Measurements from ENCODE around the gene PLAAT3.
"Not testable (repeated sequence)": the region's sequence is repeated elsewhere in the genome, so short reads cannot be mapped to it uniquely, and the experiment has no call there.

The PLAAT3 gene

GRCh38 chr11:63535734-63536133, 78.5 kb downstream of the PLAAT3 start:
- no peak for DNase-seq

- DNase-seq: no peak
These were observed 79.3 kb downstream of the PLAAT3 start for GRCh38 chr11:63534895-63535461.

GRCh38 chr11:63534076-63534475, 80.2 kb downstream of the PLAAT3 start:
- DNase-seq: no peak

DNA sequence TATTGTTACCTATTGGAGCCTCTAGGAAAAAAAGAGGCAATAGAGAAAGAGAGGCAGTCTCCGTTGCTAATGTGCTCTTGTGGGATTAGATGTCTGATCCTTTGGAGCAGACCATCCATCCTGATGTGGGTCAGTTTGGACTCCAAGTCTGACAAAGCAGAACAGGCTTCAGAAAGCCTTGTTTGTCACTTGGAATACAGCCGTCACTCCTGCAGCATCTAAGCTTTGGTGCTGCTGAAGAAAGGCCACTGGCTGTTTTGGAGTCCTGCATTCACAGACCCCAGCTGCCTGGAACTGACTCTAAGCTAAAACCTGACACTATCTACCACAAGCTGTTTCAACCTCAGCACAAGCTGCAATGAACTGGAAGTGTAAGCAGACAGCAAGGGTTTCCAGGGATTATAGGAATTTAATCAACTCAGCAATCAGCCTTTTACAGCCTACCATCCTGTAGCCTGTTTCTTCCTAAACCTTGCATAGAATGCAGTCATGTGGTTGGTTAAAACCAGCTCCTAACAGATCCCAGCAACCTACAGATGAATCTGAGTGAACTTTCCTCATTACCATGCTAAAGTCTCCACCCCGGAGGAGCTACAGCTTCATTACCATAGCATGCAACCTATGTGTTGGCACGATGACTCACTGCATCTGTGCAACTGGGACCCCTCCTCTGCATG, 81.3 kb downstream of the PLAAT3 start:
- DNase-seq: no peak

DNA sequence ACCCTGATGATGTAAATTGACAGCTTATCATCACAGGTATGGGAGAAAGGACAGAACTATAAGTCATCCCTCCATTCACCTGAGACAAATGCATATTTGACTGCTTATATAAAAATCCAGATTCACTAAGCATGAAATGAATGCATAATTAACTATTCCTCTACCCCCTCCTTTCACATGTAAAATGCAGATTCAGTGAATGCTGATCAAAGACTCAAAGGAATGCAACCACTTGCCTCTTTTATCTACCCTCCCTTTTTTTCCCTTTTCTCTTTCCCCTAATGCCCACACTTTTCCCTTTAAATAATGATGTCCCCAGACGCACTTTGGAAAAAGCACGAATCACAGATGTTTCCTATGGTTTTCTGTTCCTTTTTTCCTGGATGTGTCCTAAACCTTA, 82.1 kb downstream of the PLAAT3 start:
- DNase-seq: no peak

- DNase-seq: not testable (repeated sequence)
These were observed 83.0 kb downstream of the PLAAT3 start for GRCh38 chr11:63531074-63531792.

GRCh38 chr11:63530021-63530420, 84.2 kb downstream of the PLAAT3 start:
- DNase-seq: no peak

GRCh38 chr11:63529373-63529772, 84.9 kb downstream of the PLAAT3 start:
- not testable (repeated sequence) for DNase-seq

GRCh38 chr11:63528729-63529278, 85.4 kb downstream of the PLAAT3 start:
- DNase-seq: not testable (repeated sequence)

DNA sequence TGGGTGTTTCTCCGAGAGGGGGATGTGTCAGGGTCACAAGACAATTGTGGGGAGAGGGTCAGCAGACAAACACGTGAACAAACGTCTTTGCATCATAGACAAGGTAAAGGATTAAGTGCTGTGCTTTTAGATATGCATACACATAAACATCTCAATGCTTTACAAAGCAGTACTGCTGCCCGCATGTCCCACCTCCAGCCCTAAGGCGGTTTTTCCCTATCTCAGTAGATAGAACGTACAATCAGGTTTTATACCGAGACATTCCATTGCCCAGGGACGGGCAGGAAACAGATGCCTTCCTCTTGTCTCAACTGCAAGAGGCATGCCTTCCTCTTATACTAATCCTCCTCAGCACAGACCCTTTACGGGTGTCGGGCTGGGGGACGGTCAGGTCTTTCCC, 86.1 kb downstream of the PLAAT3 start:
- not testable (repeated sequence) for DNase-seq

DNA sequence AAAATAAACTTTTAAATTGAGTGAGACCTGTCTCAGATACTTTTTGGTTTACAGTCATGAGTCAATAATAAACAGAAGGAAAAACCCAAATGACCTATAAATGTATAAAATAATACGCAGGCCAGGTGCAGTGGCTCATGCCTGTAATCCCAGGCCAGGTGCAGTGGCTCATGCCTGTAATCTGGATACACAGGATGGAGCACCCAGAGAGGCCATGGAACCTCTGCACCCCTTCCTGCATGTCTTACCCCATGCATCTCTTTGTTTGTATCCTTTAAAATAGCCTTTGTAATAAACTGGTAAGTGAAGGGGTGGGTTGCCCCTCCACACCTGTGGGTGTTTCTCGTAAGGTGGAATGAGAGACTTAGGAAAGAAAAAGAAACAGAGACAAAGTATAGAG, 86.6 kb downstream of the PLAAT3 start:
- no peak for DNase-seq
